Retina (tissue), 1 donor: ENCODE data around the gene CRY2.
"Not testable (repeated sequence)": the region's sequence is repeated elsewhere in the genome, so short reads cannot be mapped to it uniquely, and the experiment has no call there.

Experiments used
- DNase-seq: peaks from one replicate; pipeline ENCODE4 v3.0.0-alpha.2; 2016

The CRY2 gene

GRCh38 chr11:45900175-45900800, 53.0 kb downstream of the CRY2 start:
- peak; percentile 67 for DNase-seq

- peak; percentile 42 for DNase-seq
These were observed 53.8 kb downstream of the CRY2 start for GRCh38 chr11:45900916-45901617.

DNA sequence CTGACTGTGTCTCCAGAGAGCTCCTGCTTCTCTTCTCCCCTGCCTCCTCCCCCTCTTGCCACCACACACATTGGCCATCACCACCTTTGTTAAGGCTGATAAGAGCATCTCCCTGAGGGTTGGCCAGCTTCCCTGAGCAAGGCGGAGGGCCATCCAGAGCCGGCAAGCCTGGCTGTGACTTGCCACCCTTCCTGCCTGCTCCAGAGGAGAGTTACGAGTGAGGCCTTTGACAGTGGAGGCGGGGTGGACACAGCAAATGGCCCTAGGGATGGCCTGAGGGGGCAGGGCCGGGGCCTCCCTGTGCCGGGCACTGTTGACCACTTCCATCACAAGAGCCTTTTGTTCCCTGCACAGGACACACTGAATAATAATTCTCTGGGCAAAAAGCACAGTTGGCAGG, 54.4 kb downstream of the CRY2 start:
- DNase-seq: no peak

DNA sequence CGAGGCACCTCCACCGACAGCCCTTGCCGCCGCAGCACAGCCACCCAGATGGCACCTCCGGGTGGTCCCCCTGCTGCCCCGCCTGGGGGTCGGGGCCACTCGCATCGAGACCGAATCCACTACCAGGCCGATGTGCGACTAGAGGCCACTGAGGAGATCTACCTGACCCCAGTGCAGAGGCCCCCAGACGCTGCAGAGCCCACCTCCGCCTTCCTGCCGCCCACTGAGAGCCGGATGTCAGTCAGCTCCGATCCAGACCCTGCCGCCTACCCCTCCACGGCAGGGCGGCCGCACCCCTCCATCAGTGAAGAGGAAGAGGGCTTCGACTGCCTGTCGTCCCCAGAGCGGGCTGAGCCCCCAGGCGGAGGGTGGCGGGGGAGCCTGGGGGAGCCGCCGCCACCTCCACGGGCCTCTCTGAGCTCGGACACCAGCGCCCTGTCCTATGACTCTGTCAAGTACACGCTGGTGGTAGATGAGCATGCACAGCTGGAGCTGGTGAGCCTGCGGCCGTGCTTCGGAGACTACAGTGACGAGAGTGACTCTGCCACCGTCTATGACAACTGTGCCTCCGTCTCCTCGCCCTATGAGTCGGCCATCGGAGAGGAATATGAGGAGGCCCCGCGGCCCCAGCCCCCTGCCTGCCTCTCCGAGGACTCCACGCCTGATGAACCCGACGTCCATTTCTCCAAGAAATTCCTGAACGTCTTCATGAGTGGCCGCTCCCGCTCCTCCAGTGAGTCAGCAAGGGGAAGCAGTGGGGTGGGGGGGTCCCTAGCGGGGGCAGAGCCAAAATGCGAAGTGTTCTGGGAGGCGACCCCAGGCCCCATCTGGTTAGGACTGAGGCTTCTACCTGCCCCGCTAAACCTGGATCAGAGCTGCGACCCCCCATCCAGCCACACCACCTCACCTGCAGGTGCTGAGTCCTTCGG, 55.4 kb downstream of the CRY2 start:
- DNase-seq: no peak

GRCh38 chr11:45904309-45904915, 57.1 kb downstream of the CRY2 start:
- no peak for DNase-seq

GRCh38 chr11:45905095-45905494, 57.8 kb downstream of the CRY2 start:
- DNase-seq: no peak

GRCh38 chr11:45905576-45905975, 58.3 kb downstream of the CRY2 start:
- not testable (repeated sequence) for DNase-seq

DNA sequence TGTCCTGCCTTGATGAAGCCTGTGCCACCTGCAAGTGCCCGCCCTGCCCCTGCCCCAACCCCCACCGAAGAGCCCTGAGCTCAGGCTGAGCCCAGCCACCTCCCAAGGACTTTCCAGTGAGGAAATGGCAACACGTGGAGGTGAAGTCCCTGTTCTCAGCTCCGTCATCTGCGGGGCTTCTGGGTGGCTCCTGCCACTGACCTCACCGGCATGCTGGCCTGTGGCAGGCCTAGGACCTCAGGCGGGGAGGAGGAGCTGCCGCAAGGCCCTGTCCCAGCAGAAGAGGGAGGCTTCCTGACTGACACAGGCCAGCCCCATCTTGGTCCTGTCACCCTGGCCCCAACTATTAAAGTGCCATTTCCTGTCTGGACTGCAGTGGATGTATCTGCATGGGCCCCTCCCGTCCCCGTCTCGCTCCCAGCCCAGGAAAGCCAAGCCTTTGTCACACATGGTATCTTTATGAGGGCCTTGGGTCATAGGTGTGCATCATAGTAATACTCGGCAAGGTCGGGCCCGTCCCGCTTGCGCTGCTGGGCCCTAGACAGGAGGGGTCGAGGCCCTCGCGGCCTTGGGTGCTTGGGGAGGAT, 58.9 kb downstream of the CRY2 start:
- DNase-seq: no peak

DNA sequence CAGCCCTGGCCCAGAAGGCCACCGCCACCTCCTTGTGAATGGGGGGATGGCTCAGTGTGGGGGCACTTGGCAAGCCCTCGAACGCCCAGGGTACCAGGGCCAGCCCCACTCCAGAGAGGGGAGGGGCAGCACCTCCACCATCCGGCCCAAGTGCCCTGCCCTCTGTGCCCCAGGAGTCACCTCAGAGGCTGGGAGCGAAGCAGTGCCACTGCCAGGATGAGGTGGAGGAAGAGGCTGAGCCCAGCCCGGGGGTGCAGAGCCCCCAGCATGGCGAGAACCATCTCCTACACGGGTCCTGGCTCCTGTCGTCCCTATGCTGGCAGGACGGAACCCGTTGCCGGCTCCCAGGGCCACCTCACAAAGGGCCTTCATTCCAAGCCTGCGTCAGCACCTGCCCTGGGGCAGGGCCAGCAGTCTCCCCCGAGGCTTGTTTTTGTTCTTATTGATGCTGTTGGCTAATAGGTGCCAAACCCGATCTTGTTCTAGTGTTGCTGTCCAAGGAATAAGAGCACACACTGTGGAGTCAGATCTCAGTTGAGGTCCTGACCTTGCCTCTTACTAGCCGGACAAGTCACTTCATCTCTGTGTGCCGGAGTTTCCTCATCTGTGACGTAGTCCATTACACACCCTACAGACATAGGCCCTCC, 59.8 kb downstream of the CRY2 start, which contains the start of gene FREY1:
FREY1 (minus strand) TSS at position 307 of the 647 bp plus-strand sequence; CDS start at position 281, 26 bp downstream.
- no peak for DNase-seq

DNA sequence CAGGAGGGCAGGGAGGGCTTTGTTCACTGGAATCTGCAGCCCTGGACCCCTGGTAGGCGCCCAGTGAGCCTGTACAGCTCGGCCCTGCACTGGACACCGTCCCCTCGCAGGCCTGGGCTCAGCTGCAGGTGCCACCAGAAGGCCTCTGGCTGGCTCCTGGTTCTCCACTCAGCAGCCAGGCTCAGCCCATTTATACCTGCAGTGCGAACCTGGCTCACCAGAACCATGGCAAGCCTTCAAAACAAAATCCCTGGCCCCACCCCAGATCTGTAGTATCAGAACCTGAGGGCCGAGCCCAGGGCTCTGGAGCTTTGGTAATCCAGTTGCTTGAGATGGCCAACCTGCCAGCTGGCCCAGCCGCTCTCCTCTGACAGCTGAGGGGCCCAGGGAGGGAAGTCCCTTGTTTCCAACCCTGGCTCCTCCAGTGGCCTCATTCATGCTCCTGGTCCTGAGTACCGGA, 60.7 kb downstream of the CRY2 start:
- DNase-seq: peak; percentile 47

- DNase-seq: no peak
These were observed 62.6 kb downstream of the CRY2 start for GRCh38 chr11:45909594-45910475.

GRCh38 chr11:45910623-45911022, 63.3 kb downstream of the CRY2 start:
- no peak for DNase-seq

GRCh38 chr11:45913514-45913913, 66.2 kb downstream of the CRY2 start:
- DNase-seq: no peak

DNA sequence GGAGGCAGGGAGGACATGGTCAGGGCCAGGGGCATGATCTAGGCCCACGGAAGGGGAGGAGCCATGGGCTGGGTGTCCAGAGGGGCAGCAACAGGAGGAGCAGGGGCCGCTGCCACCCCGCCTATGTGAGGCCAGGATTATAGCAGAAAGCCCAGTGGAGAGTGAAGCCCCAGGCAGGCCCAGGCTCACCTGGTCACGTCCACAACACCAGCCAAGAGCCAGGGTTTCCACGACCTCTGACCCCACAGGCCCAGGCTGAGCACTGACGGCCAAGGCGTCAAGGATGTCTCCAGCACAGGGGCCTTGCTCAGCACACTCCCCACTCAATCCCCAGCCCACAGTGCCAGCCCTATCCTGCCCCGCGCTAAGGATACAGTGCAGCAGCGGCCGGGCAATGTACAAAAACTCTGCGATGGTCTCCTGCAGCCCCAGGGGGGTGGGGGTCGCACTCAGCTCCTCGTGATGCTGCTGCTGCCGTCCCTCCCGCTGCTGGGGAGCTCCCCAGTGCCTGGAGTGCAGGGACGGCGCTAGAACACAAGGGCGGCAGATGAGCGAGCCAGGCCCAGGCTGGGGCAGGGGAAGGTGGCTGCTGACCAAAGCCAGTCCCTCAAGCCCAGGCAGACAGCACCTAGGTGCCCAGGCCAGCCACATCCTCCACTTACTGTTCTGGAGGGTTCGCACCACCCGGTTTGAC, 66.8 kb downstream of the CRY2 start:
- no peak for DNase-seq

DNA sequence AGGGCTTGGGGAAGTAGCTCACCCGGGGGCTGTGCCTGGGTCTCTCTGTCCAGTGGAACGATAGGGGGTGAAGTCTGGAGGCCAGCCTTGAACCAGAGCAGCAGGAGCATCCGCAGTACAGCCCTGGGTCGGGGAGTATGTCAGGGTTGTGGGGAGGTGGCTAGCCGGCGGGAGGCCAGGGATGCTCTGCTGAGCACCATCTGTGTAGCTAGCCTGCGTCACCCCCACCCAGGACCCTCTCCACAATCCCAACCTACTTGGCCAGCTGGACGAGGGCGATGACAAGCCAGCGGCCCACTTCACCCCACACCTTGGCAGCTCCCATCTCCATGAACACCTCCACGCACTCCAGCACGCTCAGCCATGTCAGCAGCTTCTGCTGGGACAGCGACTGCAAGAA, 68.2 kb downstream of the CRY2 start:
- DNase-seq: no peak

DNA sequence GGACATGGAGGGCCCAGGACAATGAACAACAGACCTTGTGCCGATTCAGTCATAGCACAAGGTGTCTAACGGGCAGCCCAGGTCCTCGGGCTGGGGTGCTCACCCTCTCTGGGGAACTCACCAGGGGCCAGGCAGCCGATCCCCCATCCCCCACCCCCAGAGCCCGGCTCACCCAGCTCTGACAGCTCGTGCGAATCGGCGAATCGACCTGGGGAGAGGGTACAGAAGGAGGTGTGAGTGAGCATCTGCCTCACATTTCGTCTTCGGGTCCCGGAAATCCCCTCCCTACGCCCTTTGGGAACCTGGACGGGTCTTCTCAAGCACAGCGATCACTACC, 70.0 kb downstream of the CRY2 start:
- DNase-seq: no peak

DNA sequence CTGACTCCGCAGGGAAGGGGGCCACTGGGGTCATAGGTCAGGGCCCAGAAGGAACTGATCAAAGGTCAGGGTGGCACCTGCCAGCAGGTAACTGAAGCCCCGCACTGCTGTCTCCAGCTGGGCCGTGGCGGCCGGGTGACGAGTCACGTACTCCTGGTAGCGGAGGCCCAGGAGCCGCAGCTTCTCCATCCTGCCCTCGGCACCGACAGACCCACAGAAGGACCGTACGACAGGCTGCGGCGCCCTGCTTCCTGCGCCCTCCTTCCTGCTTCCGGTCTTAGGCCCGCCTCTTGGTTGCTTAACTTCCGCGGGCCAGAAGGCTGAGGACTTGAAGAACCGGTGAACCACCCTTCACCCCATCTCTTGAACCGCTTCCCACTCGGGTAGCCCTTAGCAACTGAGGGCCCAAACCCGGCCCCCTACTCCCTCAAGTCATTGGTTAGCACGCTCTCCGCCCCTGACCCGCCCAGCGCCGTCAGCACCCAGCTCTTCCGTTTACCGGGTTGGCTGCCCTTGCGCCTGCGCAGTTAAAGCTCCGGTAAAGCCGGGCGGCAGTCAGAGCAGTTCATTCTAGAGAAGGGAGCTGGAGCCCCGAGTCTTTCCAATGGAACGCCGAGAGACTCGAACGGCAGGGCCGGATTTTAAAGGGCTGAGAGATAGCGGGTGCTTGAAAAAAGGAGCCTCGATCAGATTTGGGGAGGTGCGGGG, 70.5 kb downstream of the CRY2 start, which contains the start of gene PEX16:
PEX16 (minus strand) TSS at position 255 of the 708 bp plus-strand sequence; CDS start at position 189, 66 bp downstream.
- peak; percentile 96 for DNase-seq

- DNase-seq: peak; percentile 78
These were observed 71.2 kb downstream of the CRY2 start for GRCh38 chr11:45918331-45918941.
